NB4 (cell line): ENCODE results near the gene HECW1.

Experiments
- CTCF ChIP-seq: IDR thresholded peaks from one replicate; pipeline ENCODE4 v1.5.1; 2012; ENCODE audit warnings: low read depth, low read length
- MYC ChIP-seq: IDR thresholded peaks from 2 replicates; pipeline ENCODE4 v1.6.1; 2011; ENCODE audit warnings: low read depth, low read length
- POLR2A ChIP-seq: IDR thresholded peaks from 2 replicates; pipeline ENCODE4 v1.6.1; 2011; ENCODE audit warnings: mild to moderate bottlenecking; ENCODE audit not compliant: insufficient read length; ENCODE audit errors: extremely low read depth
- TF ChIP-seq, protein P1 (sequence below): IDR thresholded peaks from 2 replicates; pipeline ENCODE4 v1.6.1; 2011; ENCODE audit warnings: low read depth, low read length

- no peak for TF ChIP-seq CTCF
- no peak for TF ChIP-seq POLR2A
- TF ChIP-seq, protein P1, sequence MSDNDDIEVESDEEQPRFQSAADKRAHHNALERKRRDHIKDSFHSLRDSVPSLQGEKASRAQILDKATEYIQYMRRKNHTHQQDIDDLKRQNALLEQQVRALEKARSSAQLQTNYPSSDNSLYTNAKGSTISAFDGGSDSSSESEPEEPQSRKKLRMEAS: no peak
- no peak for TF ChIP-seq MYC
These were observed 136.7 kb downstream of the HECW1 start for GRCh38 chr7:43248961-43249822.
